Gastroesophageal sphincter (tissue), 4 donors: ENCODE data around the gene SUPT4H1. TPM values are rescaled to one million over a fixed set of nuclear protein-coding genes. Genes with fewer than 3 reads are reported as not detected.

ENCODE experiments used
- ATAC-seq: fragments of 150-250 bp; one replicate; pipeline ENCODE4 v1.9.1; 2016; ENCODE audit warnings: mild to moderate bottlenecking, moderate library complexity
- H3K27ac ChIP-seq, 4 donors: fragments of 200-600 bp; sonication (generic) in 3 of 4; 1 replicate in 3 of 4; 2 replicates in 1 of 4; pipeline ENCODE4 v1.5.1; 2016 to 2019
- H3K27me3 ChIP-seq: fragments of 200-600 bp; sonication (generic); one replicate; pipeline ENCODE4 v1.5.1; 2019
- H3K36me3 ChIP-seq, 2 donors: fragments of 200-600 bp; sonication (generic); one replicate each; pipeline ENCODE4 v1.5.1; 2019; ENCODE audit warnings: control low read depth in 1 of 2
- H3K4me1 ChIP-seq, 3 donors: fragments of 200-600 bp; sonication (generic); 1 replicate in 2 of 3; 2 replicates in 1 of 3; pipeline ENCODE4 v1.5.1; 2016 to 2019; ENCODE audit warnings: control low read depth in 2 of 3
- H3K4me3 ChIP-seq, 2 donors: fragments of 200-600 bp; sonication (generic); one replicate each; pipeline ENCODE4 v1.5.1; 2019; ENCODE audit warnings: mild to moderate bottlenecking in 1 of 2, moderate library complexity in 1 of 2
- H3K9me3 ChIP-seq, 3 donors: fragments of 200-600 bp; sonication (generic); one replicate each; pipeline ENCODE4 v1.5.1; 2017 to 2019; ENCODE audit warnings: control low read depth in 2 of 3
- CTCF ChIP-seq, 4 experiments: fragments of 200-600 bp in 2 of 4; fragments of 450-650 bp in 2 of 4; sonication (generic) in 1 of 4; IDR thresholded peaks; one replicate each; pipeline ENCODE4 v1.5.1; 2017 to 2019; ENCODE audit warnings: antibody characterized with exemption in 4 of 4, mild to moderate bottlenecking in 2 of 4, moderate library complexity in 2 of 4
- EP300 ChIP-seq: sonication (generic); formaldehyde crosslinking; IDR thresholded peaks from one replicate; pipeline ENCODE4 v1.6.1; 2017; ENCODE audit warnings: antibody characterized with exemption, mild to moderate bottlenecking
- POLR2A ChIP-seq, 2 donors: fragments of 450-650 bp; IDR thresholded peaks; one replicate each; pipeline ENCODE4 v1.6.1; 2017; ENCODE audit warnings: antibody characterized with exemption in 2 of 2, mild to moderate bottlenecking in 2 of 2, moderate library complexity in 1 of 2
- POLR2AphosphoS5 ChIP-seq: sonication (generic); formaldehyde crosslinking; IDR thresholded peaks from one replicate; pipeline ENCODE4 v1.6.1; 2017; ENCODE audit warnings: antibody characterized with exemption
- WGBS, 2 donors: methylation state at CpG; one replicate each; pipeline ENCODE4 v1.1.5; 2018; ENCODE audit warnings: low coverage in 1 of 2; 5-methylcytosine and 5-hydroxymethylcytosine counted together
- total RNA-seq, 4 donors: library from RNA; depleted of rRNA; stranded (reverse); fragments of >200 nt; gene quantifications; one replicate each; pipeline ENCODE4 v1.1.0, GENCODE V29; 2016

Gene SUPT4H1
- total RNA-seq, 4 donors from 2014 or later, result 40.1 to 55.4 (median 45.1) TPM

- Histone ChIP-seq H3K9me3 (no peaks in the 10 kb centered on the region), H3K4me3 (peak within 1 kb of the TSS in 1 of 2 donors; percentile 2), H3K4me1 (peaks cover 0 to 33% (median 8%) of the 10 kb centered on the region in 3 donors), H3K36me3 (no peaks in the 10 kb centered on the region), H3K27me3 (peaks cover 5% of the 10 kb centered on the region), H3K27ac (no peak within 1 kb of the TSS)
- peak; percentile 8 to 16 for TF ChIP-seq POLR2A (IDR thresholded peaks at IDR 0.05)
- TF ChIP-seq CTCF (IDR thresholded peaks at IDR 0.05), result no peak
- WGBS, 2 donors, result 37% methylated on average over 5 of the region's 23 CpGs; no CpG with 5 or more reads in 1 of the 2 donors
- no peak for ATAC-seq
Observed at GRCh38 chr17:58328195-58329034, 23.6 kb downstream of the SUPT4H1 start, which contains the start of gene TSPOAP1. Gene TSPOAP1 (minus strand): TSS chr17:58328795. CDS start chr17:58327920, 875 bp downstream.

GRCh38 chr17:58327363-58328194 is 24.4 kb downstream of the SUPT4H1 start:
- Histone ChIP-seq H3K9me3 (no peaks in the 10 kb centered on the region), H3K36me3 (peaks cover 0 to 6% of the 10 kb centered on the region in 2 donors), H3K4me1 (peaks cover 0 to 40% (median 8%) of the 10 kb centered on the region in 3 donors), H3K4me3 (no peak overlapping the region), H3K27ac (no peak overlapping the region), H3K27me3 (no peaks in the 10 kb centered on the region)
- TF ChIP-seq POLR2A (IDR thresholded peaks at IDR 0.05) (no peak), CTCF (IDR thresholded peaks at IDR 0.05) (no peak), EP300 (no peak), POLR2AphosphoS5 (no peak)
- no peak for ATAC-seq
- WGBS, 2 donors, result 74 to 83% methylated on average over 3 of the region's 19 CpGs

GRCh38 chr17:58326609-58327362 is 25.2 kb downstream of the SUPT4H1 start:
- Histone ChIP-seq H3K4me1 (peaks cover 0 to 40% (median 8%) of the 10 kb centered on the region in 3 donors), H3K36me3 (peaks cover 0 to 13% of the 10 kb centered on the region in 2 donors), H3K4me3 (no peak overlapping the region), H3K27me3 (no peaks in the 10 kb centered on the region), H3K9me3 (no peaks in the 10 kb centered on the region), H3K27ac (no peak overlapping the region)
- no peak for ATAC-seq
- WGBS, 2 donors, result 79 to 88% methylated on average over 2 to 7 of the region's 9 CpGs
- TF ChIP-seq POLR2A (IDR thresholded peaks at IDR 0.05) (no peak), CTCF (IDR thresholded peaks at IDR 0.05) (no peak), POLR2AphosphoS5 (no peak), EP300 (no peak)

GRCh38 chr17:58325976-58326468 is 26.0 kb downstream of the SUPT4H1 start:
- Histone ChIP-seq H3K4me3 (no peak overlapping the region), H3K27ac (no peak overlapping the region), H3K9me3 (no peaks in the 10 kb centered on the region), H3K36me3 (peaks cover 0 to 19% of the 10 kb centered on the region in 2 donors), H3K27me3 (no peaks in the 10 kb centered on the region), H3K4me1 (peaks cover 0 to 40% (median 8%) of the 10 kb centered on the region in 3 donors)
- TF ChIP-seq POLR2AphosphoS5, result no peak
- ATAC-seq, result no peak
- 64 to 71% methylated on average over 4 to 7 of the region's 11 CpGs for WGBS, 2 donors
